Measurements from ENCODE around the gene MTFMT. TPM values are rescaled to one million over a fixed set of nuclear protein-coding genes. Genes with fewer than 3 reads are reported as not detected.
"Not testable (repeated sequence)": the region's sequence is repeated elsewhere in the genome, so short reads cannot be mapped to it uniquely, and the experiment has no call there.

Gene MTFMT
- total RNA-seq, result 9.6 and 13.9 TPM in 2 replicates

DNA sequence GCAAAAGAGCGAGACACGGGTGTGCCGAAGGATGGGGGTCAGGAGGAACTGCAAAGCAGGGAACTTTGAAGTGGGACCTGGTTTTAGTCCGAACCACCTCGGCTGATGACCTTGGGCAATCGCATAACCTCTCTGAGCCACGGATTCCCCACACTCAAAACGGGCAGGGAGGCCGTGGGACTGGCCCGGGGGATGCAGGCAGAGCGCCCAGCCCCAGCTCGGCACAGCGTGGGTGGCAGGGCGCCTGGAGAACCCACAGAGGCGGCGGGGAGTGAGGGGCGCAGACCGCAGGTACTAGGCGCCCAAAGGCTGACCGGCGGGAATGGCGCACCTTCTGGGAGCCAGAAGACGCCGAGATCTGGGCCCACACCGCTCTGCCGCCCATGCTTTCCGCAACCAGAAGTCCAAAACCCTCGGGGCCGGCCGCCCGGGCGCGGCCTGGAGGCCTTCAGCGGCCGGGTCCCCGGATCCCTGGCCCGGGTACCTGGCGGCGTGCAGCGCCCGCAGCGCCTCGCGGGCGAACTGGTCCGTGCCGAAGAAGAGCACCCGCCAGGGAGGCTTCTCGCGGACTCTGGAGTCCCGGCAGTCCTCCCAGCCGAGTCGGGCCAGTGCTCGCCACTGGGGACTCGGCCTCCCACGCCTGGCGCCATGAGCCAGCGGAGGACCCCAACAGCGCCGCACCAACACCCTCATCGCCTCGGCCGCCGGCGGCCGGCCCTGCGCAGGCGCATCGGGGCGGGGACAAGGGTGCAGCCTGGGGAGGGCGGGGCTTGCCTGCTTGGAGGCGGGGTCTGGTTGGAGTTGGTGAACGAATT is at the start of gene MTFMT:
Gene MTFMT (minus strand): TSS at position 719 of the 815 bp plus-strand sequence. CDS start 26 bp downstream, at position 693.
- peak; percentile 82 to 87 for DNase-seq (ENCODE audit: low read depth in 2 of 2)

DNA sequence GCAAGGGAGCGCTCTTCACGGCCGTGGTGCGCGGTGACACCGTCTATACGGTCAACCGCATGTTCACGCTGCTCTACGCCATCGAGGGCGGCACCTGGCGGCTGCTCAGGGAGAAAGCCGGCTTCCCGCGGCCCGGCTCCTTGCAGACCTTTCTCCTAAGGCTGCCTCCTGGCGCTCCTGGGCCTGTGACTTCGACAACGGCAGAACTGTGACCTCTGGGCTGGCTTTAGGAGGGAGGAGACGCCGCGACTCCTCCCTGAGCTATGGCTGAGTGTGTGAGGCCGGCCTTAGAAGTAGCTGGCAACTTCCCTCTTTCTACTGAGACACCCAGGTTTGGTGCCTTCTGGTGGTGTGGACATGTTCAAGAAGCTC is 48.5 kb upstream of the MTFMT start:
- DNase-seq (ENCODE audit: low read depth in 2 of 2), result peak; percentile 75 to 78

DNA sequence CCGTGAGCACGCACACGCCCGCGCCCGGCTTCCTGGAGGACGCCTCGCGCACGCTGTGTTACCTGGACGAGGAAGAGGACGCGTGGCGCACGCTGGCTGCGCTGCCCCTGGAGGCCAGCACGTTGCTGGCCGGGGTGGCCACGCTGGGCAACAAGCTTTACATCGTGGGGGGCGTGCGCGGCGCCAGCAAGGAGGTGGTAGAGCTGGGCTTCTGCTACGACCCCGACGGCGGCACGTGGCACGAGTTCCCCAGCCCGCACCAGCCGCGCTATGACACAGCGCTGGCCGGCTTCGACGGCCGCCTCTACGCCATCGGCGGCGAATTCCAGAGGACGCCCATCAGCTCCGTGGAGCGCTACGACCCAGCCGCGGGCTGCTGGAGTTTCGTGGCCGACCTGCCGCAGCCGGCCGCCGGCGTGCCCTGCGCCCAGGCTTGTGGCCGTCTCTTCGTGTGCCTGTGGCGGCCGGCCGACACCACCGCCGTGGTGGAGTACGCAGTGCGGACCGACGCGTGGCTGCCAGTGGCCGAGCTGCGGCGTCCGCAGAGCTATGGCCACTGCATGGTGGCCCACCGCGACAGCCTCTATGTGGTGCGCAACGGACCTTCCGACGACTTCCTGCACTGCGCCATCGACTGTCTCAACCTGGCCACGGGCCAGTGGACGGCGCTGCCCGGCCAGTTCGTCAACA is 48.0 kb upstream of the MTFMT start:
- DNase-seq (ENCODE audit: low read depth in 2 of 2), result no peak

DNA sequence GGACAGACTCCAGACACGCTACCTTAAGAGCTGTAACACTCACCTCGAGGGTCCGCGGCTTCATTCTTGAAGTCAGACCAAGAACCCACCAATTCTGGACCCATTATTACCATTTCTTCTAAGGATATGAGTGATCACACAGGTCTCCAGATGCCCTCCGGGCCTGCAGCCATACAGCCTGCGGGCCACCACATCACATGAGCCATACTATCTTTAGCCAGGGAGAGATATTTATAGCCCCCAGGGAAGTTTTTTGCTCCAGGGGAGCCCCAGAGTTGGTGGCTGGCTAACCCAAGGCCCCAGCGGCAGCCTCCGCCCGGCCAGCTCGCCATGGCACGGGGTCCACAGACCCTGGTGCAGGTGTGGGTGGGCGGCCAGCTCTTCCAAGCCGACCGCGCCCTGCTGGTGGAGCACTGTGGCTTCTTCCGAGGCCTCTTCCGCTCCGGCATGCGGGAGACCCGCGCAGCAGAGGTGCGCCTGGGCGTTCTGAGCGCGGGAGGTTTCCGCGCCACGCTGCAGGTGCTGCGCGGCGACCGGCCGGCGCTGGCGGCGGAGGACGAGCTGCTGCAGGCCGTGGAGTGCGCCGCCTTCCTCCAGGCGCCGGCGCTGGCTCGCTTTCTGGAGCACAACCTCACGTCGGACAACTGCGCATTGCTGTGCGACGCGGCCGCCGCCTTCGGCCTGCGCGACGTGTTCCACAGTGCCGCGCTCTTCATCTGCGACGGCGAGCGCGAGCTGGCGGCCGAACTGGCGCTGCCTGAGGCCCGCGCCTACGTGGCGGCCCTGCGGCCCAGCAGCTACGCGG is 47.2 kb upstream of the MTFMT start, which contains the start of gene KBTBD13:
Gene KBTBD13 (plus strand): TSS at position 261 of the 805 bp plus-strand sequence. CDS start 70 bp downstream, at position 331.
- no peak for DNase-seq (ENCODE audit: low read depth in 2 of 2)

DNA sequence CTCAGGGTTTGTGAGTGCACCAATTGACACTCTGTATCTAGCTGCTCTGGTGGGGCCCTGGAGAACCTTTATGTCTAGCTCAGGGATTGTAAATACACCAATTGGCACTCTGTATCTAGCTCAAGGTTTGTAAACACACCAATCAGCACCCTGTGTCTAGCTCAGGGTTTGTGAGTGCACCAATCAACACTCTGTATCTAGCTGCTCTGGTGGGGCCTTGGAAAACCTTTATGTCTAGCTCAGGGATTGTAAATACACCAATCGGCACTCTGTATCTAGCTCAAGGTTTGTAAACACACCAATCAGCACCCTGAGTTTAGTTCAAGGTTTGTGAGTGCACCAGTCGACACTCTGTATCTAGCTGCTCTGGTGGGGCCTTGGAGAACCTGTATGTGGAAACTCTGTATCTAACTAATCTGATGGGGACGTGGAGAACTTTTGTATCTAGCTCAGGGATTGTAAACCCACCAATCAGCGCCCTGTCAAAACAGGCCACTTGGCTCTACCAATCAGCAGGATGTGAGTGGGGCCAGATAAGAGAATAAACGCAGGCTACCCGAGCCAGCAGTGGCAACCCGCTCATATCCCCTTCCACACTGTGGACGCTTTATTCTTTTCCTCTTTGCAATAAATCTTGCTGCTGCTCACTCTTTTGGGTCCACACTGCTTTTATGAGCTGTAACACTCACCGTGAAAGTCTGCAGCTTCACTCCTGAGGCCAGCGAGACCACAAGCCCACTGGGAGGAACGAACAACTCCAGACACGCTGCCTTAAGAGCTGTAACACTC is 46.4 kb upstream of the MTFMT start:
- DNase-seq (ENCODE audit: low read depth in 2 of 2), result peak in 1 of 2 donors; percentile 36

DNA sequence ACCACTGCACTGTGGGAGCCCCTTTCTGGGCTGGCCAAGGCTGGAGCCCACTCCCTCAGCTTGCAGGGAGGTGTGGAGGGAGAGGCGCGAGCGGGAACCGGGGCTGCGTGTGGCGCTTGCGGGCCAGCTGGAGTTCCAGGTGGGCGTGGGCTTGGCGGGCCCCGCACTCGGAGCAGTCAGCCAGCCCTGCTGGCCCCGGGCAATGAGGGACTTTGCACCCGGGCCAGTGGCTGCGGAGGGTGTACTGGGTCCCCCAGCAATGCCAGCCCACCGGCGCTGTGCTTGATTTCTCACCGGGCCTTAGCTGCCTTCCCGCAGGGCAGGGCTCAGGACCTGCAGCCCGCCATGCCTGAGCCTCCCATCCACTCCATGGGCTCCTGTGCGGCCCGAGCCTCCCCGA is 45.5 kb upstream of the MTFMT start:
- DNase-seq (ENCODE audit: low read depth in 2 of 2), result not testable (repeated sequence)

DNA sequence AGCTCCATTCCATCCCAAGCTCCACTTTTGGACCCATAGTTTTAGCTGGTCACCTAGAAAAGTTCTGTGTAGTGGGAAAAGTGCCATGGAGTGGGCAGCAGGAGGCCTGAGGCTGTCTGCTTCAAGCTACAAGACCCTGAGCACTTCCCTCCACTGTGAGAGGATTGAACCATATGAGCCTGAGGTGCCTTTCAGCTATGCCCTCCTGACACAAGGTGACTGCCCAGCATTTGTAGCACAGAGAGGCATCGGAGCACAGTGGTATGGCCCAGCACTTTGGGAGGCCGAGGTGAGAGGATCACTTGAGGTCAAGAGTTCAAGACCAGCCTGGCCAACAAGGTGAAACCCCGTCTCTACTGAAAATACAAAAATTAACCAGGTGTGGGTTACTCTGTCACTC is 43.2 kb upstream of the MTFMT start:
- DNase-seq (ENCODE audit: low read depth in 2 of 2), result no peak

DNA sequence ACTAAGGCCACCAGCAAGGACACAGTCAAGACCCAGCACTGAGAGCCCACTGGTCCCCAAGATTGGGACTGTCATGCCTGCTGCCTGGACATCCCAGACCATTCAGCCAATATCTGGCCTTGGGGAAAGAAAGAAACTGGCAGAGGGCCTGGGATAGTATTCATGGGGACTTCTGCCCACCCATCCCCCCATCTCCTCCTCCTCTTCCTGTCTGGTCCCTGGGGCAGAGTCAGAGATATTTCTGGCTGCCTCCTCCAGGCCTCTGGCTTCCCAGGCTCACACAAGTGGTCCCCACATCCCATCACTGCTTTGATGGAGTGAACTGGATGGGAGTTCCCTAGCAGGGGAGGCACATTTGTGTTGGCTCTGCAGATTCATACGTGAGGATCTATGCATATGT is 42.6 kb upstream of the MTFMT start:
- DNase-seq (ENCODE audit: low read depth in 2 of 2), result peak in 1 of 2 donors; percentile 20

DNA sequence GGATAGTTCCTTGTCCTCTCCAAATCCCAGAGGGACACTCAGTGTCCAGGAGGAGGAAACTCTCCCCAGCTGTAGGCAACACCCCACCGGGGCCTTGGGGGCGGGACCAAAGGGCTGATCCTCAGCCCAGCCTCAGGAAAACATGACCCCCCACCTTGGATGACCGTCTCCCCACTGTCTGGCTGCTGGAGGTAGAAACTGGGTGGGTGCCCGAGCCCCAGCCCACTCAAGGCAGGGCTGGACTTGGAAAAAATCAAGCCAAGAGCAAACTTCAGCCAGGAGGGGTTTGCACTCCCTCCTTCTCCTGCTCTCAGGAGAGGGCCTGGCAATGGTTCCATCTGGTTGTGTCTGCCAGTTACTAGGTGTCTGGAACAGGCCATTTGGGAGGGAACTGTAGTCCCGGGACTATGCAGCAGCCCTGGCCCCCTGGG is 42.0 kb upstream of the MTFMT start:
- no peak for DNase-seq (ENCODE audit: low read depth in 2 of 2)

DNA sequence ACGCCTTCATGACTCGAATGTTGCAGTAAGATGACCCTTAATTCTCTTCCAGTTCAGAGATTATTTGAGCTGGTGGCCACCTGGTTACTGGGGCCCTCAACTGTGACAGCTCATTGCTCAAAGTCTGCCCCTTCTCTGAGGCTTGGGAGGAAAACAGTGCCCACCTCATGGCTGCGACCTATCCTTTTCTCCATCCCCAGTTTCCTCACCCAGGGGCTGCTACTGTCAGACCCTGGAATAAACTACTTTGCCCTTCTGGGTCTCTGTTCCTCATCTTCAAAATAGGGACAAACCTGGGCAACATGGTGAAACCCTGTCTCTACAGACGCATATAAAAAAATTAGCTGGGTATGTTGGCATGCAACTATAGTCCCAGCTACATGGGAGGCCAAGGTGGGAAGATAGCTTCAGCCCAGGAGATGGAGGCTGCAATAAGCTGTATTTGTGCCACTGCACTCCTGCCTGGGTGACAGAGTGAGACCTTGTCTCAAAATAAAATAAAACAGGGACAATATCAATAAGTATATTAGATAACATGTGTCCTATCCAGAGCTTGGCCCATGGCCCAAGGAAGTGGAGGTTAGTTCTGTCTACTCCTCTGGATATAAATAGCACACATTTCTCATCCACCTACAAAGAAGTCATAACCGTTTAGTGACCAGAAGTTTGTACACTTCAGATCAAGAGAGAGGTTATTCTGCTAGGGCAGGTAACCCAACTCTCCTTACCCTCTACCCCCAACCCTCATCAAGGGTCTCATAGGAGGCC is 40.5 kb upstream of the MTFMT start:
- DNase-seq (ENCODE audit: low read depth in 2 of 2), result no peak

DNA sequence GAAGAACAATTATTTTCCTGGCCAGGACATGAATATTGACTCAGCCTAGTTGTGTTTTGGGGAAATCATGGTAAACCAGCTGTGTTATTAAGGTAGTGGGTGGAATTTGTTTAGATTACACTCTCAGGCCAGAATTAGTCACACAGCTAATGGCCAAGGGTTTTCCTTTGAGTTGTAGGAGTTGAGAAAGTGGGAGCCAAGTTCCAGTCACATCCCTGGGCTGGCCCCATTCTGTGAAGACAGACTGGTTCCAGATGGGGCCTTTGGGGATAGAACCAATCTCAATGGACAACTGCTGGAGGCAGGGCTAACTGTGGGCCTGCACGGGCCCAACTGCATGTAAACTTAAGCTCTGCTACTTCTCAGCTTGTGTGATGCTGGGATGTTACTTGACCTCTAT is 39.7 kb upstream of the MTFMT start:
- DNase-seq (ENCODE audit: low read depth in 2 of 2), result peak in 1 of 2 donors; percentile 59

DNA sequence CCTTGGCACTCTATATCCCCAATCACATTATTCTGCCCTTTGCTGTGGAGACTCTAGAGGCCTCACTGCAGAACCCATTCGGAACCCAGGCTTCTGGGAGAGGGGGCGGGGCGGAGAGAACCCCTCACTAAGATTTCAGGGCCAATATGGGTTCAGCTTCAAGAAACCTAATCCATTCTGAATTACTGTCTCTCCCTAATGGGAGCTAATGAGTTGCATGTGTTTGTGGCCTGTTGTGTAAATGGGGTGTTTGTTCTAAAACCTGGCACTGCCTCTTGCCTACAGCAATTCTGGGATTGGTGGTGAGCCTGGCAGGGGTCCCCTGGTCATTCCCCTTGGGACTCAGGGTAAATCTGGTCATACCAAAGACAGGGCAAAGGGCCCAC is 39.0 kb upstream of the MTFMT start:
- DNase-seq (ENCODE audit: low read depth in 2 of 2), result no peak

DNA sequence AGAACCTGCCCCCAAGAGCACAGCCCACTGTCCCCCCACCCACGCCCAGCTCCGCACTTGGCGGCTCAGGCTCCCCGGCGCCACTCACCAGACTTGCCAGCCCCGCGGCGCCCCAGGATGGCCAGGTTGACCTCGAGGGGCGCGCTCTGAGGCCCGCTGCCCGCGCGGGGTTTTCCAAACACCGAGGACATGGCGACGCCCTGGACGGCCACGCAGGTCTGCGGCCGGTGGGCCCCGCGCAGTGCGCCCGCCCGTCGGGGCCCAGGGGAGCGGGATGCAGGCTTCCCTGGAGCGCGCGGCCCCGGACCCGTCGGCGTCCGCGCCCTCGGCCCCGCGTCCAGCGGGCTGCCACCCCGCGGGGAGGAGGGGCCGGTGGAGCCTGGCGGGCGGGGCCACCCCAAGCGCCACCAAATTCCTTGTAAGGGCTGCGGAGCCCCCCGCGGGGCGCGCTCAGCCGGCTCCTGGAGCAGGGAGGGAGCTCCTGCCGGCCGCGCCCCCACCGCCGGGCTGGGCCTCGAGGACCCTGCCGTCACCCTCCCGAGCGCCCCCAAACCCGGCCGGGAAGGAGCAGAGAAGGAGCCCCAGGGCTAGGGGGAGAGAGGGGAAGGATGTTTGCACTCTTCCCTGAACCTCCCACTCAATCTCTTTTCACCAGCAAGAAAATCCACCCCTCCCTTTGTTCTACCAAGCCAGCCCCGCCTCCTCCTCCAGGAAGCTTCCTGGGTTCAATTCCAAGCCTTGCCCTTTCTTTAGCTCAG is 38.4 kb upstream of the MTFMT start, which contains the start of gene RASL12:
Gene RASL12 (minus strand): TSS at position 347 of the 758 bp plus-strand sequence. CDS start 156 bp downstream, at position 191.
- no peak for DNase-seq (ENCODE audit: low read depth in 2 of 2)

DNA sequence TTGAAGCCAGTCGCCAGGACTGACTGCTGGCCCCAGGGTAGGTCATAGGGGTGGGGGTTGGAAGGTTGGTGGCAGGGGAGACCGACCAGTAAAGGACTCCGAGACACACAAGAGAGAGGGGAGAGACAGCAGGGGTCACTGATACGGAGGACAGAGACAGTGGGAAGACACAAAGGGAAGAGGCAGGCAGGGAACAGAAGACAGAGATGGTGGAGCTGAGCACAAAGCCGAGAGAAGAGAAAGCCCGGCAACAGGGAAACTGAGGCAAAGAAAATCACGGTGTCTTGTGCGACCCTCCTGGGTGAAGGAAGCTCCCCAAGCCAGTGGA is 37.8 kb upstream of the MTFMT start:
- no peak for DNase-seq (ENCODE audit: low read depth in 2 of 2)

DNA sequence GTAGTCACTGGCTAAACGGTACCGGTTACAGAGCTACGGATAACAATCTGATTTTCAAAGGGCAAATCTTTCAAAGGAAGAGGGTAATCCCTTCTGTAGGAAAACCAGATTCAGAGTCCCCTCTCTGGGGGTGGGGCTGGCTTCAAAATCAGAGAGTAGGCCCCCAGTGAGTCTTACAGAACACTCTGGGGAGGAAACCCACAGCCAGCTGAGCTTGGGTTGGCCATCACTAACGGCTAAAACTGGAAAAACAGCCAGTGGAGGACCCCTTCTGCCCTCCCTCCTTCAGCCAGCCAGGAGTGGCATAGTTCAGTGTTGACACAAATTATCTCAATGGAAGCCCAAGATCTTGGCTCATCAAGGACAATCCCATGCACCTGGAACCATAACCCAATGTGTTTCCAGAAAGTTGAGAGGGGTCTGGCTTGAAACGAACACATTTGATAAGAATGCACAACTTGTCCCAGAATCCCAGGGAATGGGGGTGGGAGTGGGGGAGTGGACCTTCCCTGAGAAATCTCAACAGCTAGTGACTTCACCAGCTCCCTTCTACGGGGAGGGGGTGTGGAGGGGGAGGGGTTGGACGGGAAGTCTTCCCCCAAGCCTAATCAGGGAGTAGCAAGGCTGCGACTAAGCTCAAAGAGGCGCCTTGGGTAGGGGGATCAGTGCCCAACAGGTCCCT is 37.3 kb upstream of the MTFMT start:
- DNase-seq (ENCODE audit: low read depth in 2 of 2), result no peak

DNA sequence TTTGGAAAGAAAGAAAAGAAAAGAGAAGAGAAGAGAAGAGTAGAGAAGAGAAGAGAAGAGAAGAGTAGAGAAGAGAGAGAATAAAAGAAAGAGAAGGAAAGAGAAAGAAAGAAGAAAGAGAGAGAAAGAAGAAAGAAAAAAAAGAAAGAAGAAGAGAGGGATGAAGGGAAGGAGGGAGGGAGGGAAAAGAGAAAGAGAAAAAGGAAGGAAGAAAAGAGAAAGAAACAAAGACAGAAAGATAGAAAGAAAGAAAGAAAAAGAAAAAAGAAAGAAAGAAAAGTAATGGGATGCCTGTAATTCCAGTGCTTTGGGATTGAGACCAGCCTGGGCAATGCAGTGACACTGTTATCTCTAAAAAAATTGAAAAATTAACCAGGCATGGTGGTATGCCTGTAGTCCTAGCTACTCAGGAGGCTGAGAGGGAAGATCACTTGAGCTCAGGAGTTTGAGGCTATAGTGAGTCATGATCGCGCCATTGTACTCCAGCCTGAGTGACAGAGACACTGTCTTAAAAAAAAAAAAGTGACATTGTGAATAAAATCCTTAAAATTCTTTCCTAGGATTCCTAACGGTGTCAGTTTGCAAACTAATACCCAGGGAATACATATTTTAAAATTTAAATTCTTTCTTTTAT is 36.7 kb upstream of the MTFMT start:
- DNase-seq (ENCODE audit: low read depth in 2 of 2), result no peak

DNA sequence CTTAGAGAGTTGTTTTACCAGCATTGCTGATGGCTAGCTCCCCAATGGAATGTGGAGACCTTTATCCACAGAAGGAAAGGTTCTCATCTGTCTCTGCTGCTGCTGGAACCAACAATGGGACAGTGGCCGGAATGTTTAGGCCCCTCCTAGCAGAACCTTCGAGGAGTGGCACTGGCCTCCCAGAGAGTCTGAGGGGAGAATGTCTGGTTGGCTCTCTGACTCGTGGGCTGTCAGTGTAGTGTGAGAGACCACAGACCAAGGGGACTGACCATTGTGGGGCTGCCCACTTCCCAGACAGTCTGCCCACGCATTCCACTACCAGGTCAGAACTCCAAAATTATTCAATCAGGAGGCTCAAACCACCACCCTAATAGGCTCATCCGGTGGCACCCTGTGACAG is 33.3 kb upstream of the MTFMT start:
- DNase-seq (ENCODE audit: low read depth in 2 of 2), result no peak

DNA sequence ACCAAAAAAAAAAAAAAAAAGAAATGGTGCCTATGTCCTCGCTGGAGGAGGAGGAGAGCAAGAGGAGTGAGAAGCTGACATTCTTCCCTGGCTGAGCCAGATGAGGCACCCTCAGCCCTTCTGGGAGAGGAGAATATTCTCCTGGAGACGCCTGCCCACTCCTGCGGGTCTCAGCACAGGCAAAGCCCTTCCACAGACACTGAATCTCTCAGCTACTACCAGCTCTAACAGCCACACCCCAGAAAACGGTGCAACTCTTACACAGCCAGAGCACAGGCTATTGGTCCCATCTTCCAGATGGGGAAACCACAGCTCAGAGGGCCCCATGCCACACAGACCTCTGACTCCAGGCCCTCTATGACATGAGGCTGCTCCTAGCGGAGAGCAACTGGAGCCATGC is 32.6 kb upstream of the MTFMT start:
- DNase-seq (ENCODE audit: low read depth in 2 of 2), result no peak
